HCT116 (cell line): ENCODE data around the gene C19orf85. TPM values are rescaled to one million over a fixed set of nuclear protein-coding genes. Genes with fewer than 3 reads are reported as not detected.
A peak's percentile ranks its signal among the peaks of the same experiment; 100 is the strongest.

Experiments used
- ATAC-seq: fragments of 200-7000 bp; cut with Tn5 transposase; 2 replicates; pipeline ENCODE4 v1.9.1; 2020; ENCODE audit warnings: mild to moderate bottlenecking, moderate library complexity
- BruUV-seq: library from RNA; stranded (reverse); fragments of 400-500 nt; replicated peaks from 2 replicates; lab custom pipeline; 2021; lab: Mats Ljungman, UMichigan
- CTCF ChIA-PET: fragments of 300-600 bp; sonication (Branson Sonifier 250); formaldehyde crosslinking; loops from one replicate; lab custom pipeline; 2021; ENCODE audit warnings: antibody characterized with exemption; lab: Charles Lee
- POLR2A ChIA-PET: fragments of 300-600, 350-600 bp; sonication (Branson Sonifier 250); formaldehyde crosslinking; loops from one replicate; lab custom pipeline; 2021; ENCODE audit warnings: antibody characterized with exemption; lab: Charles Lee
- RAD21 ChIA-PET, 2 experiments: fragments of 300-600 bp; sonication (Branson Sonifier 250); formaldehyde crosslinking; loops; one replicate each; lab custom pipeline; 2023; ENCODE audit warnings: low total read pairs in 2 of 2; ENCODE audit not compliant: uncharacterized antibody in 2 of 2, unreplicated experiment in 2 of 2, low non-redundant PET in 1 of 2; lab: Charles Lee
- DNase-seq: peaks from one replicate; pipeline ENCODE4 v3.0.0-alpha.2; 2010; ENCODE audit warnings: low read depth, low spot score
- H2AFZ ChIP-seq: fragments of 200-600 bp; shearing (Covaris generic), sonication (generic); 2 replicates; pipeline ENCODE4 v1.6.1; 2017; ENCODE audit warnings: low read depth, mixed run types, mixed read lengths, antibody characterized with exemption, low read length; ENCODE audit not compliant: poor library complexity, severe bottlenecking
- H3K27ac ChIP-seq: 2 replicates; pipeline ENCODE4 v1.5.1; 2012; ENCODE audit warnings: low read depth, low read length
- H3K27me3 ChIP-seq: fragments of 200-600 bp; sonication (generic); 2 replicates; pipeline ENCODE4 v1.6.1; 2016; ENCODE audit warnings: mixed run types, low read length, mixed read lengths; ENCODE audit not compliant: insufficient read depth
- H3K36me3 ChIP-seq, 2 experiments: fragments of 200-500 bp in 1 of 2; fragments of 200-600 bp in 1 of 2; sonication (Bioruptor generic) in 1 of 2; sonication (generic) in 1 of 2; 2 replicates each; pipeline versions ENCODE4 v1.5.1 to v1.6.1; 2014 to 2016; ENCODE audit warnings: low read length in 2 of 2, inconsistent platforms in 1 of 2, mixed read lengths in 1 of 2, mixed run types in 1 of 2; ENCODE audit not compliant: insufficient read depth in 2 of 2, control insufficient read depth in 1 of 2
- H3K4me1 ChIP-seq, 2 experiments: fragments of 200-600 bp in 1 of 2; sonication (generic) in 1 of 2; 2 replicates each; pipeline versions ENCODE4 v1.5.1 to v1.6.1; 2012 to 2017; ENCODE audit warnings: low read length in 2 of 2, inconsistent platforms in 1 of 2, mild to moderate bottlenecking in 1 of 2, mixed read lengths in 1 of 2, mixed run types in 1 of 2, moderate library complexity in 1 of 2; ENCODE audit not compliant: insufficient read depth in 2 of 2, control insufficient read depth in 1 of 2
- H3K4me2 ChIP-seq: fragments of 200-600 bp; sonication (generic); 2 replicates; pipeline ENCODE4 v1.6.1; 2017; ENCODE audit warnings: mixed run types, low read length, mixed read lengths
- H3K4me3 ChIP-seq, 2 experiments: fragments of 200-600 bp in 1 of 2; sonication (generic) in 1 of 2; replicated peaks in 1 of 2; 2 replicates each; pipeline ENCODE4 v1.5.1; 2011 to 2016; ENCODE audit warnings: low read length in 2 of 2, control low read depth in 1 of 2, low read depth in 1 of 2, mild to moderate bottlenecking in 1 of 2, mixed read lengths in 1 of 2, mixed run types in 1 of 2
- H3K79me2 ChIP-seq: fragments of 200-600 bp; sonication (generic); 2 replicates; pipeline ENCODE4 v1.6.1; 2017; ENCODE audit warnings: mild to moderate bottlenecking, mixed run types, low read length, moderate library complexity, mixed read lengths; ENCODE audit not compliant: insufficient read depth
- H3K9ac ChIP-seq: fragments of 200-600 bp; sonication (generic); 2 replicates; pipeline ENCODE4 v1.6.1; 2016; ENCODE audit warnings: low read length, mixed read lengths
- H3K9me2 ChIP-seq: fragments of 200-600 bp; sonication (generic), shearing (Covaris generic); 2 replicates; pipeline ENCODE4 v1.6.1; 2017; ENCODE audit warnings: mixed run types, mild to moderate bottlenecking, moderate library complexity; ENCODE audit not compliant: insufficient read depth
- H3K9me3 ChIP-seq, 2 experiments: fragments of 200-500 bp in 1 of 2; fragments of 200-600 bp in 1 of 2; sonication (Bioruptor generic) in 1 of 2; sonication (generic) in 1 of 2; 2 replicates each; pipeline ENCODE4 v1.6.1; 2014 to 2017; ENCODE audit warnings: low read length in 2 of 2, mixed read lengths in 2 of 2, inconsistent platforms in 1 of 2, low read depth in 1 of 2, mild to moderate bottlenecking in 1 of 2, mixed run types in 1 of 2, moderate library complexity in 1 of 2; ENCODE audit not compliant: control insufficient read depth in 1 of 2, insufficient read depth in 1 of 2
- H4K20me1 ChIP-seq: fragments of 200-600 bp; sonication (generic), shearing (Covaris generic); 2 replicates; pipeline ENCODE4 v1.6.1; 2017; ENCODE audit warnings: mixed run types, mild to moderate bottlenecking, moderate library complexity; ENCODE audit not compliant: insufficient read depth
- CBX3 ChIP-seq: IDR thresholded peaks from 2 replicates; pipeline ENCODE4 v1.6.1; 2012; ENCODE audit warnings: low read depth
- CEBPB ChIP-seq: IDR thresholded peaks from 2 replicates; pipeline ENCODE4 v1.6.1; 2012; ENCODE audit warnings: low read depth
- CTCF ChIP-seq, 3 experiments: fragments of 200-600 bp in 1 of 3; sonication (generic) in 1 of 3; IDR thresholded peaks in 2 of 3; conservative IDR thresholded peaks in 1 of 3; 2 replicates each; pipeline ENCODE4 v1.5.1; 2012 to 2017; ENCODE audit warnings: low read depth in 2 of 3, low read length in 2 of 3, antibody characterized with exemption in 1 of 3, borderline replicate concordance in 1 of 3, control low read depth in 1 of 3, mild to moderate bottlenecking in 1 of 3, mixed read lengths in 1 of 3, mixed run types in 1 of 3, moderate library complexity in 1 of 3; ENCODE audit not compliant: insufficient read depth in 1 of 3
- EGR1 ChIP-seq: IDR thresholded peaks from 2 replicates; pipeline ENCODE4 v1.6.1; 2012; ENCODE audit warnings: low read depth
- FOSL1 ChIP-seq: IDR thresholded peaks from 2 replicates; pipeline ENCODE4 v1.6.1; 2012; ENCODE audit warnings: low read depth
- RAD21 ChIP-seq: IDR thresholded peaks from 2 replicates; pipeline ENCODE4 v1.6.1; 2012; ENCODE audit warnings: low read depth, mild to moderate bottlenecking
- ZNF274 ChIP-seq: fragments of 200-500 bp; sonication (Bioruptor generic); IDR thresholded peaks from 2 replicates; pipeline ENCODE4 v1.6.1; 2014; ENCODE audit warnings: mild to moderate bottlenecking, low read depth, low read length, inconsistent platforms
- intact Hi-C: fragments of 100-400 bp; cut with micrococcal nuclease; formaldehyde crosslinking; loops from 2 replicates; pipeline ENCODE4 v1.10.0; 2022
- total RNA-seq: library from RNA; stranded (reverse); gene quantifications from one replicate; pipeline ENCODE4 v1.2.1, GENCODE V29; 2021; ENCODE audit not compliant: unreplicated experiment

C19orf85 gene
- total RNA-seq, 1 experiment from 2014 or later, result 0.34 TPM

GRCh38 chr19:55486971-55487923 lies 22.7 kb upstream of the C19orf85 start:
- Histone ChIP-seq H4K20me1 (no peaks in the 10 kb centered on the region), H3K79me2 (peaks cover 7% of the 10 kb centered on the region; the same call in 1 of the 2 replicates), H3K36me3 (no peaks in the 10 kb centered on the region), H3K27ac (peak overlapping the region; percentile 35; the same call in 1 of the 2 replicates), H3K9ac (no peak overlapping the region; the same call in 1 of the 2 replicates), H3K4me3 (no peak overlapping the region), H3K9me2 (no peaks in the 10 kb centered on the region), H3K9me3 (no peaks in the 10 kb centered on the region), H3K4me1 (peaks cover 10 to 34% of the 10 kb centered on the region in 2 experiments; a peak in 3 of 4 replicates), H3K4me2 (no peak overlapping the region; the same call in 1 of the 2 replicates), H2AFZ (no peak overlapping the region), H3K27me3 (no peaks in the 10 kb centered on the region)
- TF ChIP-seq CTCF (IDR thresholded peaks at IDR 0.05 in 2 of 3, conservative IDR thresholded peaks at IDR 0.05 in 1 of 3; ENCODE audit: borderline replicate concordance in 1 of 3, insufficient read depth in 1 of 3, low read depth in 2 of 3, low read length in 2 of 3) (no peak), CBX3 (no peak), ZNF274 (no peak), FOSL1 (no peak), CEBPB (no peak), RAD21 (no peak), EGR1 (no peak)
- ChIA-PET POLR2A (no interaction called here), CTCF (interaction anchor here (1.4 kb wide), 1 partner anchor 17 kb away, joined by 4 read pairs; no protein-coding TSS in a partner anchor), RAD21 (no interaction called here)
- DNase-seq (no peak), ATAC-seq (no peak)
- TSS peak; percentile 61 for BruUV-seq
- intact Hi-C loops, result no loop called here
